A549 (cell line): ENCODE measurements around the gene IPMK. TPM values are rescaled to one million over a fixed set of nuclear protein-coding genes. Genes with fewer than 3 reads are reported as not detected.
A peak's percentile ranks its signal among the peaks of the same experiment; 100 is the strongest.

Experiments
- ATAC-seq, 2 experiments: fragments of 200-7000 bp in 1 of 2; fragments of >200 bp in 1 of 2; cut with Nextera tagmentation in 1 of 2; cut with Tn5 transposase in 1 of 2; 3 replicates each; pipeline versions ENCODE4 v1.8.0 to v1.9.1; 2018 to 2020; ENCODE audit warnings: mild to moderate bottlenecking in 1 of 2, moderate library complexity in 1 of 2
- CTCF ChIA-PET: fragments of 300-600 bp; sonication (Branson Sonifier 250); formaldehyde crosslinking; extraction: SDS; loops from one replicate; lab custom pipeline; 2021; ENCODE audit warnings: antibody characterized with exemption, inconsistent platforms; lab: Yijun Ruan, JAX
- POLR2A ChIA-PET: fragments of 350-600 bp; formaldehyde crosslinking; extraction: SDS; loops from one replicate; lab custom pipeline; 2021; ENCODE audit warnings: antibody characterized with exemption, inconsistent platforms; lab: Yijun Ruan, JAX
- DNase-seq, 2 experiments: peaks; one replicate each; pipeline versions ENCODE4 v3.0.0 to v3.0.0-alpha.2; 2011 to 2016; ENCODE audit warnings: low read depth in 1 of 2, low spot score in 1 of 2
- FAIRE-seq: peaks from 2 replicates; lab custom pipeline; 2011; peaks lifted over from hg19 to GRCh38; lab: Jason Lieb, UNC
- H3K27ac ChIP-seq, 2 experiments: fragments of >200 bp; sonication (Bioruptor Twin); formaldehyde crosslinking; 3 replicates each; pipeline ENCODE4 v1.5.1; 2016 to 2017
- H3K4me1 ChIP-seq: fragments of >200 bp; sonication (Bioruptor Twin); formaldehyde crosslinking; 3 replicates; pipeline ENCODE4 v1.6.1; 2016
- H3K4me2 ChIP-seq: fragments of >200 bp; sonication (Bioruptor Twin); formaldehyde crosslinking; 3 replicates; pipeline ENCODE4 v1.6.1; 2016
- H3K4me3 ChIP-seq: fragments of >200 bp; sonication (Bioruptor Twin); formaldehyde crosslinking; 3 replicates; pipeline ENCODE4 v1.5.1; 2016
- H3K9me3 ChIP-seq: fragments of >200 bp; sonication (Bioruptor Twin); formaldehyde crosslinking; 3 replicates; pipeline ENCODE4 v1.6.1; 2016
- CBX8 ChIP-seq: fragments of 200-600 bp; sonication (generic); IDR thresholded peaks from 2 replicates; pipeline ENCODE4 v1.6.1; 2016
- CHD4 ChIP-seq: fragments of 200-600 bp; sonication (generic); IDR thresholded peaks from 2 replicates; pipeline ENCODE4 v1.6.1; 2016; ENCODE audit warnings: antibody characterized with exemption, mild to moderate bottlenecking, borderline replicate concordance
- CTCF ChIP-seq: fragments of >200 bp; sonication (Bioruptor Twin); formaldehyde crosslinking; IDR thresholded peaks from 3 replicates; pipeline ENCODE4 v1.5.1; 2016
- E2F6 ChIP-seq: IDR thresholded peaks from 2 replicates; pipeline ENCODE4 v1.6.1; 2012; ENCODE audit warnings: low read depth, borderline replicate concordance
- FOSB ChIP-seq: fragments of 250-450 bp; sonication (Bioruptor Pico); IDR thresholded peaks from 2 replicates; pipeline ENCODE4 v1.5.0; 2020; ENCODE audit warnings: mild to moderate bottlenecking, moderate library complexity
- FOSL2 ChIP-seq, 2 experiments: fragments of 450-650 bp in 1 of 2; fragments of >200 bp in 1 of 2; sonication (Bioruptor Twin) in 1 of 2; formaldehyde crosslinking; IDR thresholded peaks; 2 replicates each; pipeline versions ENCODE4 v1.5.0 to v1.6.1; 2016 to 2020; ENCODE audit warnings: mild to moderate bottlenecking in 1 of 2, moderate library complexity in 1 of 2
- FOXS1 ChIP-seq: fragments of 250-450 bp; sonication (Bioruptor Pico); IDR thresholded peaks from 2 replicates; pipeline ENCODE4 v1.5.0; 2020; ENCODE audit warnings: mild to moderate bottlenecking, moderate library complexity
- POLR2A ChIP-seq: IDR thresholded peaks from 2 replicates; pipeline ENCODE4 v1.6.1; 2012; ENCODE audit warnings: mild to moderate bottlenecking, low read length
- RAD21 ChIP-seq, 2 experiments: fragments of >200 bp in 1 of 2; sonication (Bioruptor Twin) in 1 of 2; formaldehyde crosslinking in 1 of 2; IDR thresholded peaks in 1 of 2; conservative IDR thresholded peaks in 1 of 2; 2 replicates in 1 of 2; 3 replicates in 1 of 2; pipeline ENCODE4 v1.6.1; 2012 to 2018; ENCODE audit warnings: inconsistent platforms in 1 of 2
- REST ChIP-seq: fragments of 200-600 bp; sonication (generic); IDR thresholded peaks from 2 replicates; pipeline ENCODE4 v1.6.1; 2016; ENCODE audit warnings: antibody characterized with exemption, mild to moderate bottlenecking, moderate library complexity
- RFX5 ChIP-seq: fragments of 450-650 bp; IDR thresholded peaks from 2 replicates; pipeline ENCODE4 v1.7.1; 2014; ENCODE audit warnings: antibody characterized with exemption, mild to moderate bottlenecking, moderate library complexity
- RNF2 ChIP-seq: fragments of 200-600 bp; sonication (generic); IDR thresholded peaks from 2 replicates; pipeline ENCODE4 v1.6.1; 2016; ENCODE audit warnings: low read depth, mild to moderate bottlenecking, antibody characterized with exemption, moderate library complexity, borderline replicate concordance
- SMC3 ChIP-seq: fragments of >200 bp; sonication (Bioruptor Twin); formaldehyde crosslinking; IDR thresholded peaks from 3 replicates; pipeline ENCODE4 v1.6.1; 2018; ENCODE audit warnings: inconsistent platforms
- TP53 ChIP-seq: fragments of 250-450 bp; sonication (Bioruptor Pico); IDR thresholded peaks from 2 replicates; pipeline ENCODE4 v1.5.0; 2021; ENCODE audit warnings: mild to moderate bottlenecking, moderate library complexity
- ZFP36 ChIP-seq: fragments of 450-650 bp; IDR thresholded peaks from 2 replicates; pipeline ENCODE4 v1.6.1; 2014; ENCODE audit warnings: borderline replicate concordance; ENCODE audit not compliant: partially characterized antibody
- WGBS: methylation state at CpG from one replicate; pipeline ENCODE4 v1.1.6; 2017; ENCODE audit errors: missing lambda C conversion rate; 5-methylcytosine and 5-hydroxymethylcytosine counted together
- polyA plus RNA-seq, 4 experiments: library from polyadenylated mRNA; depleted of rRNA in 3 of 4; stranded (reverse); fragments of >200 nt; fragmentation: RNase III in 1 of 4; extraction: RNeasy Plus Mini Kit Qiagen cat#74134 plus additional on column Dnase treatment in 1 of 4; gene quantifications; 2 replicates in 3 of 4; 3 replicates in 1 of 4; pipeline ENCODE4 v1.2.3, GENCODE V29; 2011 to 2017

IPMK gene
- polyA plus RNA-seq, 2 of the 4 experiments (the other 2 are of a cell fraction) = 2.9 to 5.6 TPM

GRCh38 chr10:58179238-58179637, 88.5 kb downstream of the IPMK start:
- ChIA-PET POLR2A (interaction anchor here (0.6 kb wide), 1 partner anchor 89 kb away, joined by 3 read pairs; the partner anchor contains the start of gene CISD1), CTCF (interaction anchor here (1.3 to 12.3 kb wide), 9 partner anchors 7 to 206 kb away, joined by 3 to 221 read pairs (median 4); partner anchors contain the start of gene TFAM)
- no peak overlapping the region for H3K4me2 ChIP-seq
- H3K9me3 ChIP-seq = no peaks in the 10 kb centered on the region
- TF ChIP-seq RFX5 (no peak), FOSL2 (IDR thresholded peaks at IDR 0.05) (no peak), FOSL2 (CRISPR knock-in tag; IDR thresholded peaks at IDR 0.05) (peak; percentile 13; the same call in 1 of the 2 replicates)
- TF ChIP-seq, all 56 proteins: peak for 1
- Histone ChIP-seq H3K27ac (peak overlapping the region in 1 of 2 experiments; percentile 34; a peak in 2 of 6 replicates), H3K4me1 (peaks cover 27% of the 10 kb centered on the region; the same call in 2 of the 3 replicates), H3K4me3 (no peak overlapping the region)
- ATAC-seq = no peak
- peak in 1 of 2 experiments; percentile 14 for DNase-seq
- no peak for FAIRE-seq
- WGBS = 80% methylated on average over 2 of the region's 2 CpGs

GRCh38 chr10:58178811-58179210, 88.9 kb downstream of the IPMK start:
- WGBS = 37% methylated on average over 1 of the region's 1 CpG
- FAIRE-seq = no peak
- H3K9me3 ChIP-seq = no peaks in the 10 kb centered on the region
- DNase-seq = peak in 1 of 2 experiments; percentile 15
- peak in 1 of 2 experiments; percentile 13; a peak in 1 of 6 replicates for ATAC-seq
- POLR2A ChIA-PET = interaction anchor here (0.9 kb wide), 1 partner anchor 94 kb away, joined by 6 read pairs; no protein-coding TSS in a partner anchor
- TF ChIP-seq REST (no peak), POLR2A (no peak), ZFP36 (no peak), E2F6 (no peak), FOXS1 (CRISPR knock-in tag) (no peak), CBX8 (no peak), CHD4 (no peak), FOSB (CRISPR knock-in tag) (no peak)
- TF ChIP-seq, all 56 proteins: peak for 0
- Histone ChIP-seq H3K4me3 (no peak overlapping the region), H3K27ac (peak overlapping the region in 1 of 2 experiments; percentile 34; a peak in 2 of 6 replicates), H3K4me1 (peaks cover 27% of the 10 kb centered on the region; the same call in 2 of the 3 replicates), H3K4me2 (no peak overlapping the region)
- CTCF ChIA-PET = interaction anchor here (0.8 to 12.3 kb wide), 15 partner anchors 8 to 215 kb away, joined by 3 to 221 read pairs (median 5); partner anchors contain the start of genes CISD1, IPMK and TFAM

GRCh38 chr10:58177362-58177947, 90.2 kb downstream of the IPMK start:
- POLR2A ChIA-PET = interaction anchor here (0.9 kb wide), 1 partner anchor 91 kb away, joined by 3 read pairs; the partner anchor contains the start of gene CISD1
- TF ChIP-seq SMC3 = peak; percentile 87
- peak; percentile 87 to 89 for TF ChIP-seq RAD21 (conservative IDR thresholded peaks at IDR 0.05 in 1 of 2, IDR thresholded peaks at IDR 0.05 in 1 of 2)
- TF ChIP-seq RNF2 = no peak
- TF ChIP-seq TP53 (CRISPR knock-in tag) = no peak
- peak; percentile 84 for TF ChIP-seq CTCF
- TF ChIP-seq, all 56 proteins: peak for 3
- DNase-seq = peak; percentile 16 to 39
- no peak overlapping the region for H3K4me2 ChIP-seq
- peak; percentile 87 for FAIRE-seq
- 9% methylated on average over 3 of the region's 3 CpGs for WGBS
- no peaks in the 10 kb centered on the region for H3K9me3 ChIP-seq
- peaks cover 27% of the 10 kb centered on the region; the same call in 2 of the 3 replicates for H3K4me1 ChIP-seq
- H3K4me3 ChIP-seq = no peak overlapping the region
- no peak overlapping the region for H3K27ac ChIP-seq
- peak in 1 of 2 experiments; percentile 52; a peak in 1 of 6 replicates for ATAC-seq
- CTCF ChIA-PET = interaction anchor here (0.6 to 12.3 kb wide), 34 partner anchors 9 to 257 kb away, joined by 3 to 221 read pairs (median 5); partner anchors contain the start of genes CISD1, IPMK and TFAM
